ENCODE results near the gene RCAN1.

DNA sequence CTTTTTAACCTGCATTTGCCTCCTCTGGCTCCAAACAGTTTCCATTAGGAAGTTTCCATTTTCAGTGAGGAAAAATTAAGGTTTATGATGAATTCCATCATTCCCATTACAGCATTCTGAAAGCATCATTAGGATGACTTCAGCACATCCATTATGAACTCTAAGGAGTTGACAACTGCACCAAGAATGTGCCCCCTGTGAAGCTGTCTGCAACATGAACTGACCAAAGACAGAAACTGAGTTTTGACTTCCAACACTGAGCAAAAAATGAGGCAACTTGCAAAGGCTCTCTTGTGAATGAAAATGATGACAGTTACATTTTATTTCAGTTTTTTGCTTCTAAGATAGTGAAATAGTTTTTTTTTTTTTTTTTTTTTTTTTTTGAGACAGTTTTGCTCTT, 84.7 kb downstream of the RCAN1 start:
- no peak for TF ChIP-seq CTCF (IDR thresholded peaks at IDR 0.05)
- no peak for TF ChIP-seq POLR2AphosphoS5 (IDR thresholded peaks at IDR 0.05)
- TF ChIP-seq POLR2A (IDR thresholded peaks at IDR 0.05): no peak
- TF ChIP-seq EP300 (IDR thresholded peaks at IDR 0.05): no peak
